GM12872 (cell line): ENCODE data around the gene SIPA1L2.

Experiments
- CTCF ChIP-seq: IDR thresholded peaks from 3 replicates; pipeline ENCODE4 v1.5.1; 2011; ENCODE audit warnings: low read depth, mild to moderate bottlenecking, low read length, moderate library complexity; ENCODE audit not compliant: insufficient read depth

SIPA1L2 gene

GRCh38 chr1:232630047-232630893, at the start of gene SIPA1L2:
Gene SIPA1L2, minus strand, starts transcription at chr1:232630133. Its CDS starts 114,794 bp downstream, at chr1:232515339.
- TF ChIP-seq CTCF = peak; percentile 49

GRCh38 chr1:232678185-232678886, 48.4 kb upstream of the SIPA1L2 start:
- TF ChIP-seq CTCF = no peak

GRCh38 chr1:232676307-232676706, 46.4 kb upstream of the SIPA1L2 start:
- TF ChIP-seq CTCF = no peak

GRCh38 chr1:232675898-232676297, 46.0 kb upstream of the SIPA1L2 start:
- no peak for TF ChIP-seq CTCF

- TF ChIP-seq CTCF = no peak
These were observed 45.3 kb upstream of the SIPA1L2 start for GRCh38 chr1:232675260-232675659.

- TF ChIP-seq CTCF = no peak
These were observed 43.3 kb upstream of the SIPA1L2 start for GRCh38 chr1:232673256-232673655.

- no peak for TF ChIP-seq CTCF
These were observed 40.2 kb upstream of the SIPA1L2 start for GRCh38 chr1:232669981-232670747.
